Measurements from ENCODE around the gene COMT. TPM values are rescaled to one million over a fixed set of nuclear protein-coding genes. Genes with fewer than 3 reads are reported as not detected.

Gene COMT
- total and polyA plus RNA-seq, 9 of the 15 experiments (the other 6 are each of a cell fraction or from before 2014, with no cell fraction given) = 12.5 to 351 (median 155) TPM

- TF ChIP-seq IRF9 (tag; IDR thresholded peaks at IDR 0.05) = no peak
- 0 out of 2 replicates have a peak, but pooled peaks have one; percentile 20 for TF ChIP-seq ETV1 (tag; conservative IDR thresholded peaks at IDR 0.05; ENCODE audit: low read depth)
- no peak for TF ChIP-seq ZNF318 (IDR thresholded peaks at IDR 0.05; ENCODE audit: borderline replicate concordance in 1 of 2, low read depth in 1 of 2)
- 0 out of 4 replicates have a peak, but pooled peaks of 1 of the 2 experiments have one; percentile 12 for TF ChIP-seq SIN3A (IDR thresholded peaks at IDR 0.05; ENCODE audit: borderline replicate concordance in 2 of 2, control insufficient read depth in 1 of 2, low read depth in 2 of 2, low read length in 2 of 2)
- peak; percentile 46; the same call in 1 of the 2 replicates for TF ChIP-seq CREB1 (IDR thresholded peaks at IDR 0.05)
- no peak for TF ChIP-seq CREB1 (CRISPR knock-in tag; IDR thresholded peaks at IDR 0.05)
- no peak for TF ChIP-seq MAX (CRISPR knock-in tag; IDR thresholded peaks at IDR 0.05)
- peak in 1 of 2 experiments; percentile 98; a peak in 2 of 3 replicates for TF ChIP-seq CBX3 (IDR thresholded peaks at IDR 0.05; ENCODE audit: borderline replicate concordance in 1 of 2, low read length in 2 of 2)
- no peak for TF ChIP-seq CEBPG (CRISPR knock-in tag; IDR thresholded peaks at IDR 0.05)
- TF ChIP-seq CEBPG (tag; conservative IDR thresholded peaks at IDR 0.05 in 1 of 2, IDR thresholded peaks at IDR 0.05 in 1 of 2) = no peak
- no peak for TF ChIP-seq TSC22D4 (tag; IDR thresholded peaks at IDR 0.05)
- TF ChIP-seq RFX5 (IDR thresholded peaks at IDR 0.05; ENCODE audit: low read depth, low read length) = peak; percentile 91
- peak; percentile 82 for TF ChIP-seq PHF20 (IDR thresholded peaks at IDR 0.05; ENCODE audit: partially characterized antibody)
- peak; percentile 52 for TF ChIP-seq ARHGAP35 (IDR thresholded peaks at IDR 0.05; ENCODE audit: partially characterized antibody)
- TF ChIP-seq HLTF (IDR thresholded peaks at IDR 0.05) = no peak; the same call in 1 of the 2 replicates
- TF ChIP-seq CHD4 (IDR thresholded peaks at IDR 0.05; ENCODE audit: insufficient read depth, insufficient replicate concordance, low read depth, low read length, poor library complexity, severe bottlenecking) = peak; percentile 100
- TF ChIP-seq FOXK2 (conservative IDR thresholded peaks at IDR 0.05 in 1 of 2, IDR thresholded peaks at IDR 0.05 in 1 of 2; ENCODE audit: low read depth in 2 of 2) = peak in 1 of 2 experiments; percentile 53; a peak in 3 of 4 replicates
These were observed 32.8 kb downstream of the COMT start (continued) for GRCh38 chr22:19974268-19974861.
